SK-N-MC (cell line): ENCODE data around the gene CT45A9.
"Not testable (repeated sequence)": the region's sequence is repeated elsewhere in the genome, so short reads cannot be mapped to it uniquely, and the experiment has no call there.

Experiments
- DNase-seq: peaks from one replicate; pipeline ENCODE4 v3.0.0-alpha.2; 2011; ENCODE audit warnings: low read depth, low spot score
- H3K27ac ChIP-seq: fragments of 200-600 bp; sonication (generic); 2 replicates; pipeline ENCODE4 v1.5.1; 2016; ENCODE audit warnings: mixed run types
- H3K36me3 ChIP-seq: fragments of 200-600 bp; sonication (generic); 2 replicates; pipeline ENCODE4 v1.6.1; 2017; ENCODE audit warnings: antibody characterized with exemption, low read length, mixed read lengths; ENCODE audit not compliant: insufficient read depth
- H3K4me3 ChIP-seq: fragments of 200-600 bp; sonication (generic); 2 replicates; pipeline ENCODE4 v1.5.1; 2016
- H3K9ac ChIP-seq: fragments of 200-600 bp; sonication (generic); 2 replicates; pipeline ENCODE4 v1.8.0; 2017; ENCODE audit warnings: mixed run types, mixed read lengths; ENCODE audit not compliant: insufficient read length
- H3K9me3 ChIP-seq: fragments of 200-600 bp; sonication (generic); 2 replicates; pipeline ENCODE4 v1.6.1; 2017; ENCODE audit warnings: low read depth, mild to moderate bottlenecking, antibody characterized with exemption, low read length, moderate library complexity, mixed read lengths
- EZH2 ChIP-seq: fragments of 200-600 bp; sonication (generic); IDR thresholded peaks from one replicate; pipeline ENCODE4 v1.6.1; 2017; ENCODE audit warnings: antibody characterized with exemption
- FOXP2 ChIP-seq: optimal IDR thresholded peaks from 2 replicates; pipeline ENCODE3; 2011; ENCODE audit warnings: mild to moderate bottlenecking, moderate library complexity; ENCODE audit not compliant: insufficient read depth; ENCODE audit errors: extremely low read length, control extremely low read depth
- POLR2AphosphoS5 ChIP-seq: IDR thresholded peaks from 2 replicates; pipeline ENCODE4 v1.6.1; 2012; ENCODE audit warnings: mild to moderate bottlenecking, low read depth, low read length, borderline replicate concordance

The CT45A9 gene, protein sequence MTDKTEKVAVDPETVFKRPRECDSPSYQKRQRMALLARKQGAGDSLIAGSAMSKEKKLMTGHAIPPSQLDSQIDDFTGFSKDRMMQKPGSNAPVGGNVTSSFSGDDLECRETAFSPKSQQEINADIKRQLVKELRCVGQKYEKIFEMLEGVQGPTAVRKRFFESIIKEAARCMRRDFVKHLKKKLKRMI

DNA sequence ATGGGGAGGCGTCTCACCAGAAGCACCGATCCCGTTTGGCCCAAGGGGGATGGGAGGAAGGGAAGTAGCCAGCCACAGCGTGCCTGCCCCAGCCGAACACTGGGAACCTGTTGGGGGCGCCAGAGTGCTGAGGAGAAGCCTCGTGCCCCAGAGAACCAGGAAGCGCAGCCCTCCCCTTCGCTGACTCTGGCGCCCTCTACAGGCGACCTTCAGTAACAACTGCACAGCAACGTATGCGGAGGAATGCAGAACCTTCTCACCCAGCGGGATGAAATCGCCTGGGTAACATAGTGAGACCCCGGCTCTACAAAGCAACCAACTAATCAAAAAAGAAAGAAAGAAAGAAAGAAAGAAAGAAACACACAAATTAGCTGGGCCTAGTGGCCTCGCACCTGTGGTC, at the start of gene CT45A9:
TSS of gene CT45A9 (minus strand) at position 101 of the 400 bp plus-strand sequence. CDS start 3,751 bp downstream, outside the sequence.
- H3K9ac ChIP-seq, DNase-seq, H3K9me3 ChIP-seq, H3K27ac ChIP-seq, H3K36me3 ChIP-seq, H3K4me3 ChIP-seq: not testable (repeated sequence)

DNA sequence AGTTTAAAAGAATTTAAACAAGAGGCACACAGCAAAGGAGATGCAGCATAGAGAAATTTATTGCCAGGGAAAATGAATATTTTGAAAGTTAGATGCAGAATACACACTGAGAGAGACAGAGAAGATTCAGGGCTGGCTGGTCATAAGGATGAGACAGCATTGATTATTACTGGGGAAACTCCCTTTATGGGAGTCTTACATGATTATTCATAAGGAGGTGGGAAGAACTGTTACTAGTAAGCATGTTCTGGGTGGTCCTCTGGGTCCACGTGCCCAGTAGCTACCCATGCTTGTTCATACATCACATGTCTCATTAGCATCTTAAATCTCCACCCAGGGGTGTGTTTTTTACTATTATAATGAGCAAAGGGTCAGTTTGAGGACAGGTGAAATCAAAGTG, 48.9 kb upstream of the CT45A9 start:
- H3K4me3 ChIP-seq, H3K9me3 ChIP-seq, DNase-seq, H3K36me3 ChIP-seq, H3K27ac ChIP-seq, H3K9ac ChIP-seq: not testable (repeated sequence)

DNA sequence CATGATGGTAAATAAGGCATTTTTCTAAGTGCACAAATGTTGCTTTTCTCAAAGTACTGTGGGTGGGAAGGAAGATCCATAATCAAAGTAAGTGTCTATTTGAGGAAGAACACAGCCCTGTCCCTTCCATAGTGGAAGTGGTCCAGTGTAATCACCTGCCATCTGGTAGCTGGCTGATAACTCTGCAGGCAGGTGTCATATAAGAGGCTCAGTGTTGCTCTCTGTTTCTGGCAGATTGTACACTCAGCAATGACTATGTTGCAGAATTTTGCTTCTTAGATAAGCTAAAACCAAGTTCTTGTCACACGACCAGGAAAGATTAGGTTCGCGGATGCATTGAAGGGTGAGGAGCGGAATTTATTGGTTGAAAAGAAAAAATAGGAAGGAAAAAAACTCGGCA, 42.8 kb upstream of the CT45A9 start:
- DNase-seq: no peak
- no peak overlapping the region for H3K27ac ChIP-seq
- TF ChIP-seq EZH2: no peak
- no peak for TF ChIP-seq FOXP2
- TF ChIP-seq POLR2AphosphoS5: no peak
- H3K9me3 ChIP-seq: no peaks in the 10 kb centered on the region
- H3K36me3 ChIP-seq: no peaks in the 10 kb centered on the region
- no peak overlapping the region for H3K9ac ChIP-seq
- H3K4me3 ChIP-seq: no peak overlapping the region

DNA sequence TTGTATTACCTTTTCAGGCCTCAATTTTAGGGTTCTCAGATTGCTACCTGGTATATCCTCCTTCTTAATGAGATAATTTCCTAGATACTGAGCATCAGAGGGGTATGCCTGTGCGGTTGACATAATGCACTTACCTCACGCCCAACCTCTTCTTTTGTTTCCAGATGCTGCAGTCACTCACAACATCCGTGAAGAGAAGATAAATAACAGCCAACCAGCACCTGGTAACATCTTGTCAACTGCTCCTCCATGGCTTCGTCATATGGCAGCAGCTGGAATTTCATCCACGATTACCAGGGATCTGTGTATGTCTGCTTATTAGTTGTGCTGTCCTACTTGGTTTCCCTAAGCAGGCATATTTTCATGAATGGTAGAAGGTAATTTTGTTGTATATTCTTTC, 38.6 kb upstream of the CT45A9 start:
- no peak for DNase-seq
- TF ChIP-seq FOXP2 (no peak), EZH2 (no peak)
- Histone ChIP-seq H3K9ac (no peak overlapping the region), H3K9me3 (no peaks in the 10 kb centered on the region), H3K36me3 (no peaks in the 10 kb centered on the region), H3K27ac (no peak overlapping the region), H3K4me3 (no peak overlapping the region)

DNA sequence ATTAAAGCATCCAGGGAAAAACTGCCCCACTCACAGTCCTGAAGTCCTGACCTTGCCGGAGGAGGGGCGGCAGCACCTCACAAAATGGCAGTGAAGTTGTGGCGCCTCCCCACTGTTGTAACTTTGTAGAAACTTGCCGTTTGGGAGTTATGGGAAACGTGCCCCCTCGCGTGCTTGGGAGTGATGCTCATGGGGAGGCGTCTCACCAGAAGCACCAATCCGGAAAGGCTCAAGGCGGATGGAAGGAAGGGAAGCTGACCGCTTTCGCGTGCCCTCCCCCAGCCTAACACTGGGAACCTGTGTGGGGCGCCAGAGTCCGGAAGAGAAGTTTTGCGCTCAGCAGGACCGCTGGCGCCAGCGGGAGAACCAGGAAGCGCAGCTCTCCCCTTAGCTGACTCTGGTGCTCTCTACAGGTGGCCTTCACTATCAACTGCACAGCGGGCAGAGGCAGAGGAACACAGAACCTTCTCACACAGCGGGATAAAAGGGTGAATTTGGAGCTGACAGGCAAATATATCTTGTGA, 21.7 kb upstream of the CT45A9 start, which contains the start of the genes CT45A10 and SAGE1:
TSS of gene CT45A10 (minus strand) at position 151 of the 524 bp plus-strand sequence. CDS start 8,100 bp downstream, outside the sequence.
TSS of gene SAGE1 (plus strand) at position 423 of the 524 bp plus-strand sequence. CDS start 2,527 bp downstream, outside the sequence.
- no peaks in the 10 kb centered on the region for H3K9me3 ChIP-seq
- H3K4me3 ChIP-seq: no peak within 1 kb of the TSS
- H3K36me3 ChIP-seq: no peaks in the 10 kb centered on the region
- TF ChIP-seq EZH2 (no peak), POLR2AphosphoS5 (no peak), FOXP2 (no peak)
- H3K27ac ChIP-seq: no peak within 1 kb of the TSS
- H3K9ac ChIP-seq: no peak within 1 kb of the TSS
- no peak for DNase-seq

DNA sequence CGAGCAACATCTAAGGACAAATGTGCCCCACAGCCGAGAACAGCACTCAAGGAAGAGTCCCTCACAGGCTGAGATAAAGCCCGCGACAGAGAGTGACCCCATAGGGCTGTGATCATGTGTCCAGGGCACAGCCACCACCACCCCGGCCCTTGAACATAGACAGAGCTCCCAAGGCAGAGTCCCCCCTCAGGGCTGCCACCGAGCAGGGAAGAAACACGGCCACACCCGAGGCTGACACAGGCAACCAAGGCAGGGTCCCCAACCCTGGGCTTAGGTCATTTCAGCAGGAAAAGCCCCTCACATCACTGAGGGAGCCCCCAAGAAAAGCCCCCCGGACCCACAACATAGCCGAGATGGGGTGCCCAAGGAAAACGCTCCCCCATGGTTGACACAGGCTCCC, 21.2 kb upstream of the CT45A9 start:
- DNase-seq: no peak
- TF ChIP-seq POLR2AphosphoS5 (no peak), FOXP2 (no peak), EZH2 (no peak)
- H3K36me3 ChIP-seq: no peaks in the 10 kb centered on the region
- no peak overlapping the region for H3K4me3 ChIP-seq
- H3K9ac ChIP-seq: no peak overlapping the region
- H3K9me3 ChIP-seq: no peaks in the 10 kb centered on the region
- no peak overlapping the region for H3K27ac ChIP-seq

DNA sequence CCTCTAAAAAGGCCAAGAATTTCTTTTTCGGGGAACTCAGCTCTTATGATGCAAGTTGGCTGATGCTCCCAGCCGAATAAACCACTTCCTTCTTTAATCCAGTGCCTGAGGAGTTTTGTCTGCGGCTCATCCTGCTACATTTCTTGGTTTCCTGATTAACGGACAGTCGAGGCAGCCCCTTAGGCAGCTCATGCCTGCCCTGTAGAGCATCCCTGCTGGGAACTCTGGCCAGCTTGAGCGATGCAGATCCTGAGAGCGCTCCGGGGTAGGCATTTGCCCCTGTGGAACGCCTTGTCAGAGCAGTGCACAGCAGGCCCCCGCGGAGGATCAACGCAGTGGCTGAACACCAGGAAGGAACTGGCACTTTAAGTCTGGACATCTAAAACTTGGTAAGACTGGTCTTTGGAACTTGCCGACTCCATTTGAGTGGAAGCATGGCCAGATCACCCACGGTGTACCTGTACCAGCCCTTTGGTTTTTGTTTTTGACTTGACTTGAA, 18.5 kb upstream of the CT45A9 start:
- no peak overlapping the region for H3K27ac ChIP-seq
- no peaks in the 10 kb centered on the region for H3K9me3 ChIP-seq
- H3K36me3 ChIP-seq: no peaks in the 10 kb centered on the region
- H3K4me3 ChIP-seq: no peak overlapping the region
- DNase-seq: no peak
- TF ChIP-seq POLR2AphosphoS5: no peak
- no peak for TF ChIP-seq EZH2
- no peak for TF ChIP-seq FOXP2
- H3K9ac ChIP-seq: no peak overlapping the region

DNA sequence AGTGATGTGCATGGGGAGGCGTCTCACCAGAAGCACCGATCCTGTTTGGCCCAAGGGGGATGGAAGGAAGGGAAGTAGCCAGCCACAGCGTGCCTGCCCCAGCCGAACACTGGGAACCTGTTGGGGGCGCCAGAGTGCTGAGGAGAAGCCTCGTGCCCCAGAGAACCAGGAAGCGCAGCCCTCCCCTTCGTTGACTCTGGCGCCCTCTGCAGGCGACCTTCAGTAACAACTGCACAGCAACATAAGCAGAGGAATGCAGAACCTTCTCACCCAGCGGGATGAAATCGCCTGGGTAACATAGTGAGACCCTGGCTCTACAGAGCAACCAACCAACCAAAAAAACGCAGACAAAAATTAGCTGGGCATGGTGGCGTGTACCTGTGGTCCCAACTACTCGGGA, 17.4 kb upstream of the CT45A9 start:
- H3K27ac ChIP-seq, H3K9me3 ChIP-seq, H3K4me3 ChIP-seq, H3K9ac ChIP-seq, H3K36me3 ChIP-seq, DNase-seq: not testable (repeated sequence)

DNA sequence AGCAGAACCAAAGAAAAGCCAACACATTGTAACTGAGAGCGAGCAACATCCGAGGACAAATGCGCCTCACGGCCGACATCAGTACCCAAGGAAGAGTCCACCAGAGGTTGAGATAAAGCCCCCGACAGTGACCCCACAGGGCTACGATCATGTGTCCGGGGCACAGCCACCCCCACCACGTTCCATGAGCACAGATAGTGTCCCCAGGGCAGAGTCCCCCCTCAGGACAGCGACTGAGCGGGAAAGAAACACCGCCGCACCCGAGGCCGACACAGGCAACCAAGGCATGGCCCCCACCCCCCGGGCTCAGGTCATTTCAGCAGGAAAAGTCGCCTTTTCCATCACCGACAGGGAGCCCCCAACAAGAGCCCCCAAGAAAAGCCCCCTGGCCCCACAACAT, 16.6 kb upstream of the CT45A9 start:
- H3K9ac ChIP-seq, H3K36me3 ChIP-seq, H3K9me3 ChIP-seq, H3K27ac ChIP-seq, H3K4me3 ChIP-seq, DNase-seq: not testable (repeated sequence)

DNA sequence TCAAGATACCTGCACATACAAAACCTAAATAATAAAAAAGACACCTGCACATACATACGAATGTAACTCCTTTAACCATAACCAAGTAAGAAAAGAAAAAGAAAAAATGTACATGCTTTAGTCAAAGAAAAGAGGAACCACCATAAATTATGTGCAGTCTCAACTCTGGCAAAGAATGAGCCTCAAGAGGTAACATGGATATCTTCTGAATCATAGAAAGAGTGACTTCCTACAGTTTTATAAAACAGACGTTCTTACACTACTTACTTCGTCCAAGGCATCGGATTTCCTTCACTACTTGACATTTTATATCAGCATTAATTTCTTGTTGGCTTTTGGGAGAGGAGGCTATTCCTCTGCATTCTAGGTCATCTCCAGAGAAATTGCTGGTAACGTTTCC, 11.1 kb upstream of the CT45A9 start:
- H3K36me3 ChIP-seq, H3K9me3 ChIP-seq, DNase-seq, H3K27ac ChIP-seq, H3K9ac ChIP-seq, H3K4me3 ChIP-seq: not testable (repeated sequence)

DNA sequence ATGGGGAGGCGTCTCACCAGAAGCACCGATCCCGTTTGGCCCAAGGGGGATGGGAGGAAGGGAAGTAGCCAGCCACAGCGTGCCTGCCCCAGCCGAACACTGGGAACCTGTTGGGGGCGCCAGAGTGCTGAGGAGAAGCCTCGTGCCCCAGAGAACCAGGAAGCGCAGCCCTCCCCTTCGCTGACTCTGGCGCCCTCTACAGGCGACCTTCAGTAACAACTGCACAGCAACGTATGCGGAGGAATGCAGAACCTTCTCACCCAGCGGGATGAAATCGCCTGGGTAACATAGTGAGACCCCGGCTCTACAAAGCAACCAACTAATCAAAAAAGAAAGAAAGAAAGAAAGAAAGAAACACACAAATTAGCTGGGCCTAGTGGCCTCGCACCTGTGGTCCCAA, 17.2 kb downstream of the CT45A9 start, which contains the start of gene CT45A8:
TSS of gene CT45A8 (minus strand) at position 101 of the 400 bp plus-strand sequence. CDS start 3,755 bp downstream, outside the sequence.
- DNase-seq, H3K36me3 ChIP-seq, H3K4me3 ChIP-seq, H3K9me3 ChIP-seq, H3K9ac ChIP-seq, H3K27ac ChIP-seq: not testable (repeated sequence)

DNA sequence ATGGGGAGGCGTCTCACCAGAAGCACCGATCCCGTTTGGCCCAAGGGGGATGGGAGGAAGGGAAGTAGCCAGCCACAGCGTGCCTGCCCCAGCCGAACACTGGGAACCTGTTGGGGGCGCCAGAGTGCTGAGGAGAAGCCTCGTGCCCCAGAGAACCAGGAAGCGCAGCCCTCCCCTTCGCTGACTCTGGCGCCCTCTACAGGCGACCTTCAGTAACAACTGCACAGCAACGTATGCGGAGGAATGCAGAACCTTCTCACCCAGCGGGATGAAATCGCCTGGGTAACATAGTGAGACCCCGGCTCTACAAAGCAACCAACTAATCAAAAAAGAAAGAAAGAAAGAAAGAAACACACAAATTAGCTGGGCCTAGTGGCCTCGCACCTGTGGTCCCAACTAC, 34.4 kb downstream of the CT45A9 start, which contains the start of gene CT45A7:
TSS of gene CT45A7 (minus strand) at position 101 of the 400 bp plus-strand sequence. CDS start 3,747 bp downstream, outside the sequence.
- not testable (repeated sequence) for H3K36me3 ChIP-seq, H3K4me3 ChIP-seq, DNase-seq, H3K9me3 ChIP-seq, H3K9ac ChIP-seq, H3K27ac ChIP-seq

DNA sequence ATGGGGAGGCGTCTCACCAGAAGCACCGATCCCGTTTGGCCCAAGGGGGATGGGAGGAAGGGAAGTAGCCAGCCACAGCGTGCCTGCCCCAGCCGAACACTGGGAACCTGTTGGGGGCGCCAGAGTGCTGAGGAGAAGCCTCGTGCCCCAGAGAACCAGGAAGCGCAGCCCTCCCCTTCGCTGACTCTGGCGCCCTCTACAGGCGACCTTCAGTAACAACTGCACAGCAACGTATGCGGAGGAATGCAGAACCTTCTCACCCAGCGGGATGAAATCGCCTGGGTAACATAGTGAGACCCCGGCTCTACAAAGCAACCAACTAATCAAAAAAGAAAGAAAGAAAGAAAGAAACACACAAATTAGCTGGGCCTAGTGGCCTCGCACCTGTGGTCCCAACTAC, 51.7 kb downstream of the CT45A9 start, which contains the start of gene CT45A2:
TSS of gene CT45A2 (minus strand) at position 101 of the 400 bp plus-strand sequence. CDS start 3,747 bp downstream, outside the sequence.
- not testable (repeated sequence) for H3K36me3 ChIP-seq, H3K9me3 ChIP-seq, H3K27ac ChIP-seq, H3K9ac ChIP-seq, DNase-seq, H3K4me3 ChIP-seq
